Measurements from ENCODE around the gene PTHLH. TPM values are rescaled to one million over a fixed set of nuclear protein-coding genes. Genes with fewer than 3 reads are reported as not detected.

The PTHLH gene
- total RNA-seq, 4 donors from 2014 or later = 1.6 to 3.0 (median 2.1) TPM; not detected in 1

GRCh38 chr12:27937768-27938167, 34.8 kb downstream of the PTHLH start:
- H3K9me3 ChIP-seq = no peaks in the 10 kb centered on the region

GRCh38 chr12:27936196-27936595, 36.3 kb downstream of the PTHLH start:
- Histone ChIP-seq H3K27me3 (no peaks in the 10 kb centered on the region), H3K4me3 (replicated peaks in 1 of 3) (no peak overlapping the region), H3K4me1 (no peaks in the 10 kb centered on the region), H3K27ac (no peak overlapping the region), H3K36me3 (no peaks in the 10 kb centered on the region), H3K9me3 (no peaks in the 10 kb centered on the region)
- no peak for TF ChIP-seq CTCF (IDR thresholded peaks at IDR 0.05)
- TF ChIP-seq POLR2A (IDR thresholded peaks at IDR 0.05) = no peak
- WGBS, 2 donors = 73 to 82% methylated on average over 3 of the region's 3 CpGs
- intact Hi-C loops (cut with DNase I) = no loop called here
- DNase-seq = no peak

More at GRCh38 chr12:27937768-27938167, 34.8 kb downstream of the PTHLH start:
- no peak for DNase-seq
- intact Hi-C loops (cut with DNase I) = no loop called here
- WGBS, 2 donors = 66 to 69% methylated on average over 2 of the region's 2 CpGs
- Histone ChIP-seq H3K4me1 (no peaks in the 10 kb centered on the region), H3K27me3 (no peaks in the 10 kb centered on the region), H3K4me3 (replicated peaks in 1 of 3) (no peak overlapping the region), H3K27ac (no peak overlapping the region), H3K36me3 (no peaks in the 10 kb centered on the region)
- no peak for TF ChIP-seq POLR2A (IDR thresholded peaks at IDR 0.05)
- TF ChIP-seq CTCF (IDR thresholded peaks at IDR 0.05) = no peak

GRCh38 chr12:27934276-27934675, 38.3 kb downstream of the PTHLH start:
- no peak overlapping the region for H3K27ac ChIP-seq
- 88 to 100% methylated on average over 1 of the region's 1 CpG for WGBS, 2 donors
- no peaks in the 10 kb centered on the region for H3K9me3 ChIP-seq
- H3K4me1 ChIP-seq = no peaks in the 10 kb centered on the region
- no peaks in the 10 kb centered on the region for H3K27me3 ChIP-seq
- DNase-seq = no peak
- intact Hi-C loops (cut with DNase I) = no loop called here
- H3K4me3 ChIP-seq (replicated peaks in 1 of 3) = no peak overlapping the region
- no peaks in the 10 kb centered on the region for H3K36me3 ChIP-seq
- TF ChIP-seq CTCF (IDR thresholded peaks at IDR 0.05) (no peak), POLR2A (IDR thresholded peaks at IDR 0.05) (no peak)

GRCh38 chr12:27931390-27931789, 41.1 kb downstream of the PTHLH start:
- Histone ChIP-seq H3K4me3 (replicated peaks in 1 of 3) (no peak overlapping the region), H3K9me3 (no peaks in the 10 kb centered on the region), H3K27me3 (no peaks in the 10 kb centered on the region), H3K4me1 (no peaks in the 10 kb centered on the region), H3K36me3 (no peaks in the 10 kb centered on the region), H3K27ac (no peak overlapping the region)
- no peak for DNase-seq
- 86 to 90% methylated on average over 1 of the region's 1 CpG for WGBS, 2 donors
- no peak for TF ChIP-seq CTCF (IDR thresholded peaks at IDR 0.05)
- no peak for TF ChIP-seq POLR2A (IDR thresholded peaks at IDR 0.05)
- intact Hi-C loops (cut with DNase I) = no loop called here

- DNase-seq = no peak
- TF ChIP-seq POLR2A (IDR thresholded peaks at IDR 0.05) = no peak
- no peak for TF ChIP-seq CTCF (IDR thresholded peaks at IDR 0.05)
- H3K9me3 ChIP-seq = no peaks in the 10 kb centered on the region
- no peaks in the 10 kb centered on the region for H3K27me3 ChIP-seq
- no peaks in the 10 kb centered on the region for H3K36me3 ChIP-seq
- 63 to 77% methylated on average over 2 of the region's 2 CpGs for WGBS, 2 donors
- H3K4me1 ChIP-seq = no peaks in the 10 kb centered on the region
- H3K27ac ChIP-seq = no peak overlapping the region
- no peak overlapping the region for H3K4me3 ChIP-seq (replicated peaks in 1 of 3)
- intact Hi-C loops (cut with DNase I) = no loop called here
Measured at GRCh38 chr12:27927347-27927746, 45.2 kb downstream of the PTHLH start.

All from thyroid gland (tissue), 4 donors.